Activated CD8-positive, alpha-beta memory T cell treated with anti-CD3 and anti-CD28 coated beads, Interleukin-2, amount 50 U/mL, for 24 hours (primary cell): Measurements from ENCODE around the gene DGKQ.
"Not testable (repeated sequence)": the region's sequence is repeated elsewhere in the genome, so short reads cannot be mapped to it uniquely, and the experiment has no call there.

Experiments used
- DNase-seq: peaks from one replicate; pipeline ENCODE4 v3.0.0-alpha.2; 2020; ENCODE audit errors: extremely low read depth

DGKQ gene

DNA sequence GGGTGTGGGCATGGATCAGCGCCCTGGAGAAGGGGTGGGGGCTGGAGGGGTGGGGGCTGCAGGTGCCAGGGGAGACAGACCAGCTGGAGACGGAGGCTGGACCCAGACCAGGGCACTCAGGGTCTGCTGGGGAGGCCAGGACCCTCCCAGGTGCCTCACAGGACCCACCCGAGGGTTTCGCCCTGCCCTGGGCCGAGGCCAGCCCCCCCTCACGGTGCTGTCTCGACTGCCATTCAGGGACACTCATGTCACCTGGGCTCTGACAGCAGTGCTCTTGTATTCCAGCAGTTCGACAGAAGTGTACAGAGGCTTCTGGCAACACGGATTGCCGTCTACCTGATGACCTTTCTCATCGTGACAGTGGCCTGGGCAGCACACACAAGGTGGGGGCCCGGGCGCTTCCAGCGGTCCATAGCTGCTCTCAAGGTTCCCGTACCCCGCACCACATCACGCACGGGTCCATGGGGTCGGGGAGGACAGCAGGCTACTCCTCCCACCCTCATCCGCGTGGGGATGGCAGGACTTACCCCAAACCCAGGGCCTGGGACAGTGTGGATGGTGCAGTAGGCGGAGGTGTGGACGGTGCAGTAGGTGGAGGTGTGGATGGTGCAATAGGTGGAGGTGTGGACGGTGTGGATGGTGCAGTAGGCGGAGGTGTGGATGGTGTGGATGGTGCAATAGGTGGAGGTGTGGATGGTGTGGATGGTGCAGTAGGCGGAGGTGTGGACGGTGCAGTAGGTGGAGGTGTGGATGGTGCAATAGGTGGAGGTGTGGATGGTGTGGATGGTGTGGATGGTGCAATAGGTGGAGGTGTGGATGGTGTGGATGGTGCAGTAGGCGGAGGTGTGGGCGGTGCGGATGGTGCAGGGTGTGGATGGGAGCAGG is 23.0 kb downstream of the DGKQ start:
- no peak for DNase-seq

DNA sequence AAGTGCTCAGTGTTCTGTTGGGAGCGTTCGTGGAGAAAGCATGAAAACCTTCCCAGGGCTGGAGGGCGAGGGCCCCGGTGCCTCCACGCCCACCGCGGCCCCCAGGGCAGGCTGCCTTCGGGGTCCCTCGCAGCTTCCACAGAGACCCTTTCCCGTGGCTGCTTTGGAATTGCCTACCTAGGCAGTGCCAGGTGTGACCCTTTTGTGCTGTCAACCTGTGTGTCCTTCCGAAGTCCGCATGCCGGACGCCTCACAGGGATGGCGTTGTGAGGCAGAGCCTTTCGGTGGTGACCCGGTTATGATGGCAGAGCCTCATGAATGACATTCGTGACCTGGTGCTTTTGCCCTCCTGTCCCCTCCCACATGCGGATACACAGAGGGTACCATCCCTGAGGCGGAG is 23.7 kb downstream of the DGKQ start:
- no peak for DNase-seq

DNA sequence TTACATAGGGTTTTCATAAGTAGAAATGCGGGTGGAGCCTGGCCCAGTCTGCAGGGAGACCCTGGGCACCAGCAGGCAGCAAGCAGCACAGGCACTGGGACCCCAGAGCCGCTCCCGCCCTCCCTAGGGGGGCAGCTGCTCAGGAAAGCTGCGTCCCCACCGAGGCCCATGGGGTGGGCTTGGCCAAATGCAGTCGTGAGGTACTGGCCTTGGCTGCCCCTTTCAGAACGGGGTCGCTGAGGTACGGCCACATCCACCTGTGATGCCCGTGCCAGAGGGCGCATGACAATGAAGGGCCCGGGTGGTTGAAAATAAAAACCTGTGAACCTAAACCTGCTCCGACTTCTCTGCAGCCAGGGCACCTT is 24.5 kb downstream of the DGKQ start:
- no peak for DNase-seq

DNA sequence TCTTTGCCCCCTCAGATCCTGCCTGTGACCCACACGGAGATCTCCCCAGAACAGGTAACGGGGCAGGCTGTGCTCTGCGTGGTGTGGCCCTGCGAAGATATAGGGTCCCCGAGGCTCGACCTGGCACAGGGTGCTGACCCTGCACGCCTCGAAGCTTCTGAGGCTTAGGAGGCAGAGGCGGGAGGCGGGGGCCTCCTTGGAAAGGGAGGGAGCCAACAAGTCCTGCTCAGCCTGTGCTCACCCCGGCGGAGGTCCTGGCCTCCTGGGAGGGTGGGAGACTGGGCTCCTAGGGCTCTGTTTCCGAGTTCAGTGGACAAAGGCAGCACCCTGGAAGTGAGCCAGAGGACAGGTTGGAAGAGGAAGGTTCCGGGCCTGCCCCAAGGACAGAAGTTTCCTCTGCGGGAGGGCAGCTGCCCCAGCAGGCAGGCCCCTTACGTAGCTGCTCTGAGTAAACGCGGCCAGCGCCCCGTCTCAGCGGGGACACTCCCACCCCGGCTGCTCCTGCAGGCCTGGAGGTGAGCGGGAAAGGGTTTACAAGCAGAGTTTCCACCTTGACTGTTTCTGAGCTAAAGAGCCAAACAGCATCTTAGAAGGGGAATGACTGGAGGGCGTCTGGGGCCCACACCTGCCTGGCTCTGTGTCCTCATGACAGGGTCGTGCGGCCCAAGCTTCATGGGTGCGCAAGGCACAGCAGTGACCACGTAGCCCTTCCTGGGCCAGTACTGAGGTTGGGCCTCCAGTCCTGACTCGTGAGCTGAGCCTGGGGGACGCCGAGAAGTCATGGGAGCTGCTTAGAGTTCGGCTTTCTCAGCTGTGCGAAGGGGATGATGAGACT is 25.1 kb downstream of the DGKQ start:
- DNase-seq = no peak

DNA sequence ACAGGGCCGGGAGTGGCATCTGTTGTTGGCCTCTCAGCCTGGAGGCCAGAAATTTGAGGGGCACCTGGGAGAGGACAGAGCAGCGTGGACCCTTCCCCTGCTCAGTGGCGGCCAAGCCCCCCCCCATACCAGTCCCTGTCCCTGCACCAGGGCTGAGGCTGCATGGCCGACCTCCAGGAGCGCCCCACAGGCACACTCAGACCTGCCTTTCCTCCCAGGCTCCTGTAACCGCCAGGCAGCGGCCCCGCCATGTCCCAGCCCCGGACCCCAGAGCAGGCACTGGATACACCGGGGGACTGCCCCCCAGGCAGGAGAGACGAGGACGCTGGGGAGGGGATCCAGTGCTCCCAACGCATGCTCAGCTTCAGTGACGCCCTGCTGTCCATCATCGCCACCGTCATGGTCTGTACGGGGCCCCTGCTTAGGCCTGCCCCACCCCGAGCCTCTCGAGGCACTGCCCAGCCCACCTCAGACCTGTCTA is 25.8 kb downstream of the DGKQ start:
- DNase-seq = no peak

DNA sequence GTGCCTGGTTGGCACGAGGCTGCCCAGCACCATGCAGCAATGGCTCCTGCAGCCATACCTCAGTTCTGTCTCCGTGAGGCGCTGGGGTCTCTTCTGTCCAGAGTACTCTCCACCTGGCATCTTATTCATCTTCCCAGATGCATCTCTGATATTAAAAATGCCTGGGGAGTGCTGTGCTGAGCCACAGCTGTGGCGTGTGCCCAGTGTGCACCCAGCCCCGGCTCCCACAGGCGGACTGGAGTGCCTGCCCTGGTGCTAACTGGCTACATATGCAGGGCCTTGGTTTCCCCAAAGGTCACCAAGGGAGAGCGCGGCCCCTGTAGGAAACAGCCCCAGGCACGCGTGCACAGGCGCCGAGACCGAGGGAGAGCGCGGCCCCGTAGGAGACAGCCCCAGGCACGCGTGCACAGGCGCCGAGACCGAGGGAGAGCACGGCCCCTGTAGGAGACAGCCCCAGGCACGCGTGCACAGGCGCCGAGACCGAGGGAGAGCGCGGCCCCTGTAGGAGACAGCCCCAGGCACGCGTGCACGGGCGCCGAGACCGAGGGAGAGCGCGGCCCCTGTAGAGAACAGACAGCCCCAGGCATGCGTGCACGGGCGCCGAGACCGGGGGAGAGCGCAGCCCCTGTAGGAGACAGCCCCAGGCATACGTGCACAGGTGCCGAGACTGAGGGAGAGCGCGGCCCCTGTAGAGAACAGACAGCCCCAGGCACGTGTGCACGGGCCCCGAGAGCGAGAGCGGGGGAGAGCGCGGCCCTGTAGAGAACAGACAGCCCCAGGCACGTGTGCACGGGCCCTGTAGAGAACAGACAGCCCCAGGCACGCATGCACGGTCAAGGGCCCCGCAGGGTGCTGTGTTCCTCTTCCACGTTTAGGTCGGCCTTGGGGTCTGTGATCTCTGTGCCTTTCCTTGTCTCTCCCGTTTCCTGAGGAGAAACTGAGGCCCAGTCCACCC is 26.6 kb downstream of the DGKQ start:
- DNase-seq = no peak

DNA sequence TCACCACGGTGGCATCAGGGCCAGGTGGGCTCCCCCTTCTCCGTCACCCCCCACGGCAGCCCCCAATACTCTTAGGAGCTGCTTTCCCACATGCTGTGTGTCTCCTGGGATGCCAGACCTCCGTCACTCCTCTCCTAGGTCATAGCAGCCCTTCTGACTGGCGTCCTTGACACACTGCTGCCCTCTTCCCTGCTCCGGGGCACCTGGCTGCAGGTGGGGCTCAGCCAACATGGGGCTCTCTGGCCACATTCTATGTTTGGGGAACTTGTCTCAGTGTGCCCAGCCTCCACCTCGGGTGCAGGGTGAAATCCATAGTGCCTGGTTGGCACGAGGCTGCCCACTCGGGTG is 27.3 kb downstream of the DGKQ start:
- no peak for DNase-seq

DNA sequence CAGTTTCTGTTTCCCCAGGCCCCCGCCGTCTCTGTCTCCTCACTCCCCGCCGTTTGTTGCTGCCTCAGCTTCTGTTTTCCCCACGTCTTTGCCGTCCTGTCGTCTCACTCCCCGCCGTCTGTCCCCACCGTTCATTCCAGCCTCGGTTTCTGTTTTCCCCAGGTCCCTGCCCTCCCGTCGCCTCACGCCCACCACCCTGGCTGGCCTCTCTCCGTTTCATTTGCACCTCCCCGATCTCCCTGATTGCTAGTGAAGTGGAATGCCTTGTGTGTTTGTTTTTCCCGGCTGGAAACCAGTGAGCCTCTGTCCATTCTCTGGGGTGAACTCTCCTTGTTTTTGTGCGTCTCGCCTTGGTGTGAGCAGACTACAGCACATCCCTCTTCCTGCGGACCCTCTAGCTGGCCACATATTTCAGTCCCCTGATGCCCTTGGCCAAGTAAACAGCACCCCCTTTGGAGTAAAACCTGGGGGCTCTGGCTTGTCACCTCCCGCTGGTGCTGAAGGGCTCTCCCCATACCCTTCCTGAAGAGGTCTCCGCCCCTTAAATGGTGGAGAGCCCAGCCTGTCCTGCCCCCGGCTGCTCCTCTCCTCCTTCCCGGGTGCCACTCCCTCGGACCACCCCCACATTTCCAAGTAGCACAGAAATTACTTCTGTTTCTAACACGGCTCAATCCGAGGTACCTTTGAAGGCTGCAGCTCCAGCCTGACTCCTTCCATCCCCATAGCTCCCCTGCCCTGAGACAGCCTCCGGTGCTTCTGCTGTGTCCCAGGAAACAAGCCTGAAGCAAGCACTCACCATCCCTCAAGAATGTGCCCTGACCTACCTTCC is 27.9 kb downstream of the DGKQ start:
- no peak for DNase-seq

DNA sequence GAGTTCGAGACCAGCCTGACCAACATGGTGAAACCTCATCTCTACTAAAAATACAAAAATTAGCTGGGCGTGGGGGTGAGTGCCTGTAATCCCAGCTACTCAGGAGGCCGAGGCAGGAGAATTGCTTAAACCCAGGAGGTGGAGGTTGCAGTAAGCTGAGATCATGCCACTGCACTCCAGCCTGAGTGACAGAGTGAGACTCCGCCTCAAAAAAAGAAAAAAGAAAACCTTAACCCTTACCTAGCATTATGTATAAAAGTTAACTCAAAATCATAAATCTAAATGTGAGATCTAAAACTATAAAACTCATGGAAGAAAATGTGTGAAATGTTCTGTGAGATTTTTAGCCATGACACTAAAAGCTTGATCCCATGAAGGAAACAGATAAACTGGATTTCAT is 33.9 kb downstream of the DGKQ start:
- DNase-seq = not testable (repeated sequence)

DNA sequence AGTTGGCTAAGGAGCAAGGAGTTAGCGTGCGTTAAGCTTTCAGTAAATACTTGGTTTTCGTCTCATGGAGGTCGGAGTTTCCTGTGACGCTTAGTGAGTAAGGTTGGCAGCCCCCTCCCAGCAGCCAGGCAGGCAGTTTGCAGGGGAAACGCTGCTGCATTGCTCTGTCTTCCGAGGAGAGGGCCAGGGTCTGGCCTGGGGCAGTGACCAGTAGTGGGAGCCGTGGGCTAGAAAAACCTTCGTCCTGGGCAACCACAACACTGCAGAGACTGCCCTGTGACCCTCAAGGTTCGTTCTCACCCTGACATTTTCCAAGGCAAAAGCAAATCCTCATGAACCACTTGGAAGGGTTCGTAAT is 40.7 kb downstream of the DGKQ start:
- DNase-seq = no peak

DNA sequence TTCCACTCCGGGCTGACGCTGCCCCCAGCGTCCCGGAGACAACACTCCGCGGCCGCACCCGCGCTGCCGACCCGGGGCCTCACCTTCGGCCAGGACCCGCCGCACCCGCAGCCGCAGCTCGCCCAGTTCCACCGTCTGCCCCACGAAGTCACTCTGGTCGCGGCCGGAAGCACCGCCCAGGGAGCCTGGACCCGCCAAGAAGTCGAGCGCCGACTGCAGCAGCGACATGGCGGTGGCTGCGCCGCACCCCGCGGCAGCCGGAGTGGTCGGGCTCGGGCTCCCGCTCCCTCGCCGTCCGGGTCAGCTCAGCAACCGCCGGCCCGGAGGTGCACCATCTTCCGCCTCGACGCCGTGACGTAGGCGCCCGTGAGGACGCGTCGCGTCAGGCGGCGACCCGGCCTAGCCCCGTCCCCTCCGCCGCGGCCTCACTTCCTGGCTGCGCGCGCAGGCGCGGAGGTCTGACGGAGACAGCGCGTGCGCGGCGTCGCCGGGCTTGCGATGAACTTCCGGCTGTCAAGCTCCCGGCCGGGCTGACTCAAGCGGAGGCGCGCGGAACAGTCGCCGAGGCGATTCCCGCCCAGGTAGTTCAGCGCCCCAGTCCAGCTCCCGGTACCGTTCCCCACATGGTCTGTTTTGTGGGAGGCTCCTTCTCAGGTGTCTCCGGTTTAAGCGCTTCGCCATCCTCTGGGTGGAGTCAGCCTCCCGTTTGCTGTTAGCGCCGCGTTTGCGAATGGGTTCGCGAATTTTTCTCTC is 41.2 kb downstream of the DGKQ start, which contains the start of the genes GAK and TMEM175:
GAK (minus strand) TSS at position 357 of the 753 bp plus-strand sequence; CDS start at position 228, 129 bp downstream.
TMEM175 (plus strand) TSS at position 501 of the 753 bp plus-strand sequence. CDS start 15,280 bp downstream, outside the sequence.
- peak; percentile 88 for DNase-seq

DNA sequence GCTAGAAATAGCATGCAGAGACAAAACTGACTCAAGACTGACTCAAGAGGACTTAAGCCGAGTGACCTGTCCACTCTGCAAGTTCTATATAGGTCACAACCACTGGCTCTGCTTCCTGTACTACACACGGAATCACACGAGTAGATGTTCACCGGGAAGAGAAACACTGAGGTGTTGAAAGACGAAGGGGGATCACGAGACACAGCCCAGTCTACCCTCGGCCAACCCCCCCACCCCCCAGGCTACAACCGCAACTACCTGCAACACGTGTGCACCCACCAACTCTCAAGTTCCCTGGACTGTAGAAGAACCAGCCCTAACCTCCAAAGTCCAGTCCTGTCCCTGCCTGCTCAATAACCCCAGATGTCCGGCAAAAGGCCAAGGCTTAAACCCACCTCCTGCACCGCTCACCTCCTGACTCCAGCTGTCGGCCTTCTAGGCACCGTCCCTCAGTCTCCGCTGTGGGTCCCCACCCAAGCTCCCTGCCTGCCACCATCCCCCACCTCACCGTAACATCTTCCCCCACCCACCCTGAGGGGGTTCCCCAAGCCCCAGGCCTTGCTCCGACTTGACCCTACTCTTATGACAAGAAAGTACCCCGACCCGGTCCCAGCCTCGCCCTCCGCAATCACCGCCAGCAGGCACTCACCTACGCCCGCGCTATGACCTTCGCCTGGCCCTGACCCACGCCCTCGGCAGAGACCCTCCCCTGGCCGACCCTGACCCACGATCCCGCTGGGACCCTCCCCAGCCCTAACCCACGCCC is 42.0 kb downstream of the DGKQ start:
- DNase-seq = no peak

DNA sequence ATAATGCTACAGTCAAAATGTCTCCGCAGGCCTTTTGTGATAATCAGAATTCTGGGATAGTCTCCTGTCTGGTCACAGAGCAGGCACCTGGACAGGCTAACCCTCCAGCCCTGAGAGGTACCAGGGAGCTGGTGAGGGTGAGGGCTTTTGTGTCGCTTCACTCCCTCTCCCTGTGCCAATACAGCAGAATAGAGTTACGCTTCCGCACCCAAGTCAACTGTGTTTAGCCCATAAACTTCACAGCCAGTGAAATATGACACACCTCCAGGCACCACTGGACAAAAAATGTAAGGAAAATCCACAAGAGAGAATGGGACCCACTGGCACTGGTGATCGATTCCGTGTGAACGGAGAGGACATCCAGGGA is 42.6 kb downstream of the DGKQ start:
- no peak for DNase-seq

DNA sequence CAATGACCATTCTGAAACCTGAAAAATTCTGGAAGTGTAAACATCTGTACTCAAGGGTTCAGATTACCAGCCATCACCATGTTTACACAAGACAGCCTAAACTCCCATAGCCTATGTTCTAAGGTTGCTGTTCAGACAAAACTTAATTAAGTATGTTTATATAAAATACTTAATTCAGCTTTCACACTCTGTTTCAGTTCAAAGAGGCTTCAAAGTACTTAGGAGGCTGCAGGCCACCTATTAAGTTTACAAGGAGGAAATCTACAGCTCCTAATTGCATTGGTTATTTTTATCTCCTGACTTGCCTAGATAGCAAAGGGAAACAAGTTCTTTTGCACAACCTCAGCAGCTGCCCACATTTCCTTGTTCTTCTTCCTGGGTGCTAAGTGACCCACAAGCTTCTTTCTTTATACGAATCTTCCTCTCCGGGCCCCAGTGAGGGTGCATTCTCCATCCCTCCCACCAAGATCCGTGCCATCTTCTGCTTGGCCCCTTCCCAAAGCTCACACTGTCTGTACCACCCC is 43.3 kb downstream of the DGKQ start:
- no peak for DNase-seq

DNA sequence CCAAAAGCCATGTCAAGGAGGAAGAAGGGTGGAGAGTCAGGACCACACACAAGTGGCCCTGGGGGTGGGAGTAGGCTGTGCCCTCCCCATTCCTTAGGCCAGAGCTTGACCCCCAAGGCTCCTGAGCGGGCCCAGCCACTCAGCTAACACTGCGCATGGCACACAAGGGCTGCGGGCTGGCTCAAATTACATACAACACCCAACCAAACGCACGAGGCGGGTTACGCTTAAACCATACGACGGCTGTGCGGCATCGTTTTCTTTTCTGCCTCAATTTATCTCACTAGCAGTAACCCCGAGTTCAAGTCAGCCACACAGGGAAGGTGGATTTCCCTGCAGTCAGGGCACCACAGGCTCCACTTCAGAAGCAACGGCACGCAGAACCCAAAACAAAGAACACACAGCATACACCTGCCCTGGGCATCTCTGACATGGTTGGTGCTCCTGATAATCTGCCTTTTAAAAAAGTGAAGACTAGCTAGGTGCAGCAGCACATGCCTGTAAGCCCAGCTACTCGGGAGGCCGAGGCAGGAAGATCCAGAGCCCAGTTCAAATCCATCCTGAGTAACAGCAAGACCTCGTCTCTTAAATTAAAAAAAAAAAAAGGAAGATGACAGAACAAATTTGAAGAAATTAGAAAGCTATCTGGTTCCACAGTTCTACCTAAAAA is 44.1 kb downstream of the DGKQ start:
- DNase-seq = no peak

DNA sequence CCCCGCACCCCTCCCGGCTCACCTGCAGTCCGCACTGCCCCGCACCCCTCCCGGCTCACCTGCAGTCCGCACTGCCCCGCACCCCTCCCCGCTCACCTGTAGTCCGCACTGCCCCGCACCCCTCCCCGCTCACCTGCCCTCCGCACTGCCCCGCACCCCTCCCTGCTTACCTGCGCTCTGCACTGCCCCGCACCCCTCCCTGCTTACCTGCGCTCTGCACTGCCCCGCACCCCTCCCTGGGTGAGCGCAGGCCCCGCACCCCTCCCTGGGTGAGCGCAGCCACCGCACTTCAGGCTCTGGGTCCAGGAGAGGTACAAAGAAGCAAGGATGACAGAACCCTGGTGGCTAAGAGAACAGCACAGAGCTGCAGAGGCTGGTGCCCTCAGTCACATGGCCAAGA is 45.8 kb downstream of the DGKQ start:
- not testable (repeated sequence) for DNase-seq

DNA sequence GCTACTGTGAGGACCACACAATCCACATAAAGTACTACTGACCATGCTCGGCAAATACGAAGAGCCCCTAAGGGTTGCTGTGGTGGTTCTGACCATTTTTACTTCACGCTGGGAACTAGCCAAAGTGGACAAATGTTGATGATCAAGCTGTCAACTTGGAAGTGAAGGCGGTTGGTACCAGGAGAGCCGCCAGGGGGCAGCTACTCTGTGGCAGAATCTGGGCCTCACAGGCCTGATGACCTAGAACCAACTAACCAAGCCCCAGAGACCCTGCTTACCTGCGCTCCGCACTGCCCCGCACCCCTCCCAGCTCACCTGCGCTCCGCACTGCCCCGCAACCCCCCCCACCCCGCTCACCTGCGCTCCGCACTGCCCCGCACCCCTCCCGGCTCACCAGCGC is 46.8 kb downstream of the DGKQ start:
- no peak for DNase-seq

DNA sequence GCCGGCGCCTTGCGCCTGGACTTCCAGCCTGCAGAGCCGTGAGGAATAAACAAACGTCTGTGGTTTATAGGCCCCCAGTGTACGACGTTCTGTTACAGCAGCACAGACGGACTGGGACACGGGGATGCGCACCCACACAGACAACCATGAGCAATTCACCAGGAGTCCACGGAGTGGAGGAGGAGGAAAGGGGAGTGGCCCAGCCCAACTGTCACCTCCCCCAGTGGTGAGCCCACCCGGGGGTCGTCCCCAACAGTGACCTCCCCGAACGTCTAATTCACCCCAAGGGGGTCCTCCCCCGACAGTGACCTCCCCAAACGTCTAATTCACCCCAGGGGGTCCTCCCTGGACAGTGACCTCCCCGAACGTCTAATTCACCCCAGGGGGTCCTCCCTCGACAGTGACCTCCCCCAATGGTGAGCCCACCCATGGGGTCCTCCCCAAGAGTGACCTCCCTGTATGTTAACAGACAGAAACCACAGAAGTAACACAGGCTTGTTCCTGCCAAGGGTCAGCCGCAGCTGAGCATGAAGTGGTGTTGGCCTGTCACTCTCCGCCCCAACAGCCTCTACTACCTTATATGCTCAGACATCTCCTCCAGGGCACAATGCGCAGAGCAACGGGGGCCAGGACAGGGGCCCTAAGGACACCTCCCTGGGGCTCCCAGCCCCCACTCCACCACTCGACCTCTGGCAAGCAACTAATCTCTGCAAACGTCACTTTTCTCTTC is 47.4 kb downstream of the DGKQ start:
- no peak for DNase-seq
